ENCODE results near the gene SLC25A30.

GRCh38 chr13:45385907-45386553 is 32.1 kb downstream of the SLC25A30 start:
- no peak for TF ChIP-seq CTCF (IDR thresholded peaks at IDR 0.05; ENCODE audit: low read length)
- TF ChIP-seq EZH2 (IDR thresholded peaks at IDR 0.05; ENCODE audit: borderline replicate concordance, low read length), result no peak

All from OCI-LY1 (cell line).